ENCODE data around the gene SDR9C7.

DNA sequence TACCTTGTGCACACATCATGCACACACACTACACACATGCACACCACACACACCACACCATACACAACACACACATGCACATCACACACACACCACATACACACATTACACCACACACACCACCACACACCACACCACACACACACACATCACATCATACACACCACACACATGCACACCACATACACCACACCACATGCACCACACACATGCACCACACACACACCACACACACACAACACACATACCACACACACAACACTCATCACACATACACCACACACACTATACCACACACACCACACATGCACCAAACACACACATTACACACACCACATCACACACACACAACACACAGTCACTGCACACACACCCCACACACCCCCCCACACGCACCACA, 38.1 kb downstream of the SDR9C7 start:
- no peak for TF ChIP-seq ZNF384 (IDR thresholded peaks at IDR 0.05)
- TF ChIP-seq, protein P1, sequence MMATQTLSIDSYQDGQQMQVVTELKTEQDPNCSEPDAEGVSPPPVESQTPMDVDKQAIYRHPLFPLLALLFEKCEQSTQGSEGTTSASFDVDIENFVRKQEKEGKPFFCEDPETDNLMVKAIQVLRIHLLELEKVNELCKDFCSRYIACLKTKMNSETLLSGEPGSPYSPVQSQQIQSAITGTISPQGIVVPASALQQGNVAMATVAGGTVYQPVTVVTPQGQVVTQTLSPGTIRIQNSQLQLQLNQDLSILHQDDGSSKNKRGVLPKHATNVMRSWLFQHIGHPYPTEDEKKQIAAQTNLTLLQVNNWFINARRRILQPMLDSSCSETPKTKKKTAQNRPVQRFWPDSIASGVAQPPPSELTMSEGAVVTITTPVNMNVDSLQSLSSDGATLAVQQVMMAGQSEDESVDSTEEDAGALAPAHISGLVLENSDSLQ (IDR thresholded peaks at IDR 0.05): no peak
- TF ChIP-seq TARDBP (IDR thresholded peaks at IDR 0.05): no peak
- TF ChIP-seq LEF1 (IDR thresholded peaks at IDR 0.05; ENCODE audit: borderline replicate concordance): no peak
- TF ChIP-seq FOXM1 (IDR thresholded peaks at IDR 0.05; ENCODE audit: borderline replicate concordance): no peak

All from HEK293T (cell line).